Fibroblast of pulmonary artery (primary cell): Measurements from ENCODE around the gene ZNF469.

Experiments used
- DNase-seq: peaks from one replicate; pipeline ENCODE4 v3.0.0-alpha.2; 2010; ENCODE audit warnings: low read depth
- H3K4me3 ChIP-seq: replicated peaks from 2 replicates; pipeline ENCODE4 v1.5.1; 2011; ENCODE audit warnings: low read depth, mild to moderate bottlenecking, control low read depth, low read length, moderate library complexity
- TF ChIP-seq, protein P1 (sequence below): IDR thresholded peaks from 2 replicates; pipeline ENCODE4 v1.5.1; 2011; ENCODE audit warnings: mild to moderate bottlenecking, control low read depth, low read length, inconsistent platforms; ENCODE audit errors: missing control alignments

Gene ZNF469

DNA sequence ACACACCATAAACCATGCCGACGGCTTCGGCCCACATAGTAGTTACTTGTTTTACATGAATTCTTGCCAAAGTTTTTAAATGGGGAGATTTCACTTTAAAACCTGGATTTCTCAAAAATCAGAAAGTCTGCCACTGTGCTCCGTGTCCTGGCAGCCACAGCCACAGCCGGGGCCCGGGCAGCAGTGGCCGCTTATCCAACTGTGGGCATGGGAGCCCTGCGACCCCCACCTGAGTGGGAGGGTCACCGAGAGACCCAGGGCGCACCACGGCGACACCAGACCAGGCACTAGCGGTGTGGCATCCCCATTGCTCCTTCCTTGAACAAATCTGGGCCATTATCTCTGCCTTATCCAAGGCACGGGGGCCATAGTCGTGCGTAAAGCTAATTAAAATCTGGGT is 30.0 kb downstream of the ZNF469 start:
- no peak overlapping the region for H3K4me3 ChIP-seq
- TF ChIP-seq, protein P1, sequence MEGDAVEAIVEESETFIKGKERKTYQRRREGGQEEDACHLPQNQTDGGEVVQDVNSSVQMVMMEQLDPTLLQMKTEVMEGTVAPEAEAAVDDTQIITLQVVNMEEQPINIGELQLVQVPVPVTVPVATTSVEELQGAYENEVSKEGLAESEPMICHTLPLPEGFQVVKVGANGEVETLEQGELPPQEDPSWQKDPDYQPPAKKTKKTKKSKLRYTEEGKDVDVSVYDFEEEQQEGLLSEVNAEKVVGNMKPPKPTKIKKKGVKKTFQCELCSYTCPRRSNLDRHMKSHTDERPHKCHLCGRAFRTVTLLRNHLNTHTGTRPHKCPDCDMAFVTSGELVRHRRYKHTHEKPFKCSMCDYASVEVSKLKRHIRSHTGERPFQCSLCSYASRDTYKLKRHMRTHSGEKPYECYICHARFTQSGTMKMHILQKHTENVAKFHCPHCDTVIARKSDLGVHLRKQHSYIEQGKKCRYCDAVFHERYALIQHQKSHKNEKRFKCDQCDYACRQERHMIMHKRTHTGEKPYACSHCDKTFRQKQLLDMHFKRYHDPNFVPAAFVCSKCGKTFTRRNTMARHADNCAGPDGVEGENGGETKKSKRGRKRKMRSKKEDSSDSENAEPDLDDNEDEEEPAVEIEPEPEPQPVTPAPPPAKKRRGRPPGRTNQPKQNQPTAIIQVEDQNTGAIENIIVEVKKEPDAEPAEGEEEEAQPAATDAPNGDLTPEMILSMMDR: no peak
- DNase-seq: no peak

DNA sequence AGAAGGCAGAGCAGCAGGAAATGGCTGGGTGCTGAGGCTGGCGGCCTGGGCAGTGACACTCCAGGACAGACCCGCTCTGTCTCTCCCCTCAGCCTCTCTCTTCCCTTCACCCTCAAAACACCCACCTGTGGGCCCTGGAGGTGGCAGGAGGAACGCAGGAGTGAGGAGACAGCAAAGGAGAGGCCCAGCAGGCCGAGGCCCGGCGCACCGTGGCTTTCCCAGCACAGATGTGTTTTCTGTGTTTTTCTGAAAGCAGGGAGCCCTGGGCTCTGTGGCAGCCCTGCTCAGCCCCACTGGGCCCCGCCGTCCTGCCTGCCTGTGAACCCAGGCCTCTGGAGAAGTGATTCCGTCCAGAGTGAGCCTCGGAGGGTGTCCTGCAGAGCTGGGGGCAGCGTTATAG is 30.5 kb downstream of the ZNF469 start:
- DNase-seq: no peak
- no peak overlapping the region for H3K4me3 ChIP-seq
- TF ChIP-seq, protein P1: no peak

DNA sequence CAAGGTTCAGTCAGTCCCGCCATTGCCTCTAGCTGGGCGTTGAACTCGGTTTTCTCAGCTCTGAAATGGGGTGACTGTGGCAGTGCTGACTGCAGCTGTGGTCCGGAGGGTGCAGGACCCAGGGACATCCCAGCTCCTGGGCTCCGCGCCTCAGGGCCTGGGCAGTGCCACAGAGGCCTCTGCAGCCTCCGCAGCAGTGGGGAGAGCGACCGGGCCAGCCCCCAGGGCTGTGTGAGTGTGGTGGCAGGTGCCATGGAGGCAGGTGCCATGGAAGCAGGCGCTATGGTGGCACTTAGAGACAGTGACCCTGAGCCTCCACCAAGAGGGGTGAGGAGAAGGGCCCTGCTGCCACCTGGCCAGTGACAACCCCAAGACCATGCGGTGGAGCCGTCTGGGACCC is 30.9 kb downstream of the ZNF469 start:
- no peak overlapping the region for H3K4me3 ChIP-seq
- TF ChIP-seq, protein P1: no peak
- no peak for DNase-seq

DNA sequence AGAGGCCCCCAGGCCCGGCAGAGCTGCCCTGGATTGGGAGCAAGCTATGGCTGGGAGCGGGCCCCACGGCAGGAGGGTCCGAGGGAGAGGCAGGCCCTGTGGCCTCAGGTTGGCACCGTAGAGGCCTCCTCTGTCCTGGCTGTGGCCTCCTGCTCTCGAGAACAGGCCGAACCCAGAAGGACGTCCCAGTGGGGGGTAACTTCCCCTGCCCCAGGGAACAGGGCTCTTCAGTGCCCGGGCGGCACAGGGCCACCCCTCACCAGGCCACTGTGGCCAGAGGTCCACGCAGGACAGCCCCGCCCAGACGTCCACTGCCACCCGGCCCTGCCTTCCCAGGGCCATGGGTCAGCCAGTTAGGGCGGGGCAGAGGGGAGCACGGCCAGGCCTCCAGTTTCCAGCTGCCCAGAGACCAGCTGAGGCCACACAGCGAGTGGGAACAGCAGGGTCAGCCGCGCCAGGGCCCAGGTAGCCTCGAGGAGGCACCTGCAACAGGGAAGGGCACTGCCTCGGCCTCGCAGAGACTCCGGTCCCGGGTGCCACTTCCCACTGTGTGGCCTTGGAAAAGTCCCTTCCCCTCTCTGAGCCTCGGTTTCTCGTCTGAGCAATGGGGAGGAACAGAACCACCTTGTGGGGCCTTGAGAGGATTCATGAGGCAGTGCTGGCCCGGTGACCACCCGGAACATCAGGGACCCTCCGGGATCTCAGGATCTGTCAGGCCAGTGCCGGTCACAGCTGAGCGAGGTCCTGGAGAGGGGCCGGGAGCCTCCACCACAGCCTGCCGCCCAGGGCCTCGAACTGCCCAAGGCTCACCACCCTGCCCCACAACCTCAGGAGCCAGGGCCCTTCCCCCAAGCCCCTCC is 32.0 kb downstream of the ZNF469 start:
- TF ChIP-seq, protein P1: no peak
- H3K4me3 ChIP-seq: no peak overlapping the region
- no peak for DNase-seq

DNA sequence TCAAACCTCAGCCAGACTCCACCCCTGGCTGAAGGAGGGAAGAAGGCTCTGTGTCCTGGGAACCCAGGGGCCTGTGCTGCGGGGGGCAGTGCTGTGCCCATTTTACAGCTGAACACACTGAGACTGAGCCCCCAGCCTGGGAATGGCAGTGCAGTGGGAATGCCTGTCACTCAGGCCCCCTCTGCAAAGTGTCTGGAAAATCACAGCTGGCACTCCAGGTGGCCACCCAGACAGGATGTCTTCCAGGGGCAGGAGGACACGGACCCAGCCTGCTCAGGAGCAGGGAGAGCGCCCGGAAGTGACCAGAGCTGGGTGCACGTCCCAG is 32.6 kb downstream of the ZNF469 start:
- TF ChIP-seq, protein P1: no peak
- H3K4me3 ChIP-seq: no peak overlapping the region
- DNase-seq: no peak

DNA sequence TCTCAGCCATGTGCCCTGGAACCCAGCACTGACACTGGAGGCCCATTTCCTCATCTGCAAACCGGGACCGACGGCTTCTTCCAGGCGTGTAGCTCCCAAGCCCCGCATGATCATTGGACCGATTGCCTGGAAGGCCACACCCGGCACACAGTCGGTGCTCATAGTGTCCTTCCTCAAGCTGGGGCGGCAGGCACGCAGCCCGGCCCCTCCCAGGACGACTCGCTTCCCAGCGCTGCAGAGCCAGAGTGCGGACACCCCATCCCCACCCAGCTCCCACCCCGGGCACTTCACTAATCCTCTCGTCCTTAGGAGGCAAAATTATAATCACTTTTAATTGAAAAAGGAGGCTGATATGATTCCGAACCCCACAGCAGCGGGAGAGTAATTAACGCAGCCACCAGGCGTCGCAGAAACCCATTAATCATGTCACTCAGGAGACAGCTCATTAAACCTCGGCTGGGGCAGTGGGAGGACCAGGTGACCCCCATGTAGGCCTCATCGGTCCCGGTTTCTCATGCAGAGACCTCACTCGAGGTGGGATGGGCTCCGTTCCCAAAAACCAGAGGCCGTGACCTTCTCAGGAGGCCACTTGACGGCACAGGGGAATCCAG is 33.1 kb downstream of the ZNF469 start:
- H3K4me3 ChIP-seq: no peak overlapping the region
- DNase-seq: no peak
- TF ChIP-seq, protein P1: no peak
